ENCODE results near the gene GSDMA. TPM values are rescaled to one million over a fixed set of nuclear protein-coding genes. Genes with fewer than 3 reads are reported as not detected.

The GSDMA gene
- total and polyA plus RNA-seq, 2 experiments from 2014 or later: not detected

DNA sequence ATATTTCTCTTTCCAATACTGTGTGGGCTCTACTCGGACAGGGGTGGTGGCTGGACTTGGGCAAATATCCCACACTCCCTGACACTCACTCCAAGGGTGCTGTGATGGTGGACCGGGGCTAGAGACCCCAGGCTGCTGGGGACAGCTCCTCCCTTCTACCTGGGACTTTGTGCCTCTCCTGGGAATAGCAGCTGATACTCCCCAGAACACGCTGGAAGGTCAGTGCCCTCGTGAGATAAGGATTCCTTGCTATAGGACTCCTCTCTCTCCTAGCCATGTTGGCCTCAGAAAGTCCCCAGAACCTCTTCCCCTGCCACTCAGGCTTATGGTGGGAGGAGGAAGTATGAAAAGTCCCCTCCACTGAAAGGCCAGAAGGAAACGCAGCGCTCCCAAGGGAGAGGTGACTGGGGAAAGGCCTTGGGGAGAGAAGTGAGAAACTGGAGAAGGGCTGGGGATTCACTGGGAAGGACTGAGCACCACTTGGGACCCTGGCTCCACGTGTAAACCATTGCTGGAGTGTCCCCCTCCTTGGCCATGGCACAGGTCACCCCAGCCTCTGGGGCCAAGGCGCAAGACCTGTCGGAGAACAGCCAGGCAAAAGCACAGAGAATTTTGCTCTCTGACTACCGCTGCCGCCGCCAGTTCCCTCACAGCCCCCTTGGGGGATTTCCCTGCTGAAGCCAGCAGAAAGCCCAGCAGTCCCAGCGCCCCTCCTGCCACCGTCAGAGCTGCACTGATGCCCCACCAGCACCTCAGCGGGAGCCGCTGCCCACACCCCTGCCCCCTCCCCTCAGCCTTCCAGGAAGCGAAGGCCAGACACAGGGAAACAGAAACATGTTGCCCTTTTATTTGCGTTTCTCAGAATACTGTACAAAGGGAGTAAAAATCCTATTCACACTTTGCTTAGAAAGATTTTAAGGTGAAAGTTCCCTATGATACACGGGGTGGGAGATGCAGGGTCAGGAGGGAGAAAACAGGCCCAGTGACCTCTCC lies 42.3 kb upstream of the GSDMA start:
- Histone ChIP-seq H3K27ac (peak overlapping the region; percentile 76), H3K4me3 (no peak overlapping the region), H3K27me3 (no peaks in the 10 kb centered on the region), H3K36me3 (peaks cover 7% of the 10 kb centered on the region), H3K4me1 (ENCODE audit: low read depth) (peaks cover 9% of the 10 kb centered on the region), H3K9me3 (ENCODE audit: low read depth) (no peaks in the 10 kb centered on the region)
- TF ChIP-seq CTCF (IDR thresholded peaks at IDR 0.05; ENCODE audit: low read depth, low read length): no peak
- no peak for DNase-seq (ENCODE audit: low read depth in 1 of 2, low spot score in 1 of 2)

GRCh38 chr17:39921323-39921722 lies 41.5 kb upstream of the GSDMA start:
- no peak for TF ChIP-seq CTCF (IDR thresholded peaks at IDR 0.05; ENCODE audit: low read depth, low read length)
- no peak for DNase-seq (ENCODE audit: low read depth in 1 of 2, low spot score in 1 of 2)
- Histone ChIP-seq H3K36me3 (peaks cover 7% of the 10 kb centered on the region), H3K4me3 (no peak overlapping the region), H3K4me1 (ENCODE audit: low read depth) (peaks cover 18% of the 10 kb centered on the region), H3K27me3 (no peaks in the 10 kb centered on the region), H3K27ac (peak overlapping the region; percentile 76), H3K9me3 (ENCODE audit: low read depth) (no peaks in the 10 kb centered on the region)

DNA sequence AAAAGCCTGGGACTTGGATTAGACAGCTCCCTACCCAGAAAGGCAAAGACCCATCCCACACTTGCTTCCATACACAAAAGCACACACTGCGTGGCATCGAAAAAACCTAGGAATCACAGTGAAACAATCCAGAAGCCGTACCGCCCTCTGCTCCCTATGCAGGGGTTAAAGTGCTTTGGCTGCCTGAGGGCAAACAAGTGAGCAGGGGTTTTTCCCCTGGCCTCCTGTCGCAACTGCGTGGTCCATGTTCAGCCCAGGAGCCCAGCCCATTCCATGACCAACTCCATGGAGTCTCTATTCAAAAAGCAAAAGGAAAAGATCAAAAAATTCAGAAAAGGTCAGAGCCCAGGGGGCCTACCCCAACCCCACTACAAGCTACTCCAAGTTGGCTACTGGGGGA lies 40.8 kb upstream of the GSDMA start:
- H3K4me3 ChIP-seq: no peak overlapping the region
- no peak for DNase-seq (ENCODE audit: low read depth in 1 of 2, low spot score in 1 of 2)
- no peaks in the 10 kb centered on the region for H3K9me3 ChIP-seq (ENCODE audit: low read depth)
- H3K4me1 ChIP-seq (ENCODE audit: low read depth): peaks cover 21% of the 10 kb centered on the region
- H3K27ac ChIP-seq: no peak overlapping the region
- peaks cover 7% of the 10 kb centered on the region for H3K36me3 ChIP-seq
- H3K27me3 ChIP-seq: no peaks in the 10 kb centered on the region
- no peak for TF ChIP-seq CTCF (IDR thresholded peaks at IDR 0.05; ENCODE audit: low read depth, low read length)

- Histone ChIP-seq H3K4me1 (ENCODE audit: low read depth) (peaks cover 22% of the 10 kb centered on the region), H3K27me3 (no peaks in the 10 kb centered on the region), H3K9me3 (ENCODE audit: low read depth) (no peaks in the 10 kb centered on the region), H3K4me3 (no peak overlapping the region), H3K27ac (no peak overlapping the region), H3K36me3 (peaks cover 7% of the 10 kb centered on the region)
- no peak for DNase-seq (ENCODE audit: low read depth in 1 of 2, low spot score in 1 of 2)
- no peak for TF ChIP-seq CTCF (IDR thresholded peaks at IDR 0.05; ENCODE audit: low read depth, low read length)
Observed at GRCh38 chr17:39923230-39923629, 39.6 kb upstream of the GSDMA start.

DNA sequence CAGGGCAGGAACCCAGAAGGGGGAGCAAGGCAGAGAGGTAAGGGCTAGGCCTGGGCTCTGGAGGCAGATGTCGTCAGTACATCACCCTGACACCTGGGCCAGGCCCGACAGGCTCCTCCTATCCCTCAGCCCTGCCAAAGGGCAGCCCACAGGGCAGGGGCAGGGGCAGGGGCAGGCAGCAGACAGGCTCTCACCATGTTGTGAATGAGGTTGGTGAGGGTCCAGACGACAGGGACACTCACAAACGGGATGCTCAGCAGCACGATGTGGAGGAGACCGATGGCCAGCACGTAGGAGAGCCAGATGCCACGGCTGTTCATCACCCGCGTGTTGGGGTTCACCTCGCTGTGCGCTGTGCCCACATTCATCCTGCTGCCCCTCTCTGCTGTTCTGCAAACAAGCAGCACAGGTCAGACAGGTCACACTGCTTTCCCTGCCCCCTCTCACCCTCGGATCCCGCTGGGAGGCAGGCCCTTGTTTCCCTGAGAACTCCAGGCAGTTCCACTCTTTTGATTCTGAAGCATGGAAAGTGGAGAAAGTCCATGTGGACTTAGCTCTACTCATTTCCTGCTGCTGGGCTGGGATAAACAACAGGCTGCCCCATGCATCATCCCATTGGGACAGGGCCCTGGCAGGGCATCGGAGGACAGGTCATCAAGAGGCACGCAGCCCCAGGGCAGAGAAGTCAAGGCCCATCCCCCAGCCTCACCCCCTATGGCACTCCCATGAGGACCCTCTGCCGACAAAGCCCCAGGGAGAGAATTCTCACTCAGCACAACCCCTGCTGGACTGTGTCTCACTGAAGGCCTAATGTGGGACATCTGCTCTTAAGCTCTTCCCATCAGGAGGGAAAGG lies 38.7 kb upstream of the GSDMA start:
- Histone ChIP-seq H3K4me1 (ENCODE audit: low read depth) (peaks cover 27% of the 10 kb centered on the region), H3K27me3 (no peaks in the 10 kb centered on the region), H3K9me3 (ENCODE audit: low read depth) (no peaks in the 10 kb centered on the region), H3K27ac (no peak overlapping the region), H3K36me3 (peaks cover 7% of the 10 kb centered on the region), H3K4me3 (no peak overlapping the region)
- peak in 1 of 2 donors; percentile 33 for DNase-seq (ENCODE audit: low read depth in 1 of 2, low spot score in 1 of 2)
- TF ChIP-seq CTCF (IDR thresholded peaks at IDR 0.05; ENCODE audit: low read depth, low read length): peak; percentile 47
